DOHH2 (cell line): ENCODE results near the gene RETREG1.

Source experiments
- EZH2phosphoT487 ChIP-seq: fragments of 200-600 bp; sonication (generic); IDR thresholded peaks from 2 replicates; pipeline ENCODE4 v1.6.1; 2017; ENCODE audit warnings: borderline replicate concordance, mild to moderate bottlenecking, antibody characterized with exemption, low read length, moderate library complexity, mixed read lengths
- TF ChIP-seq, protein P1 (sequence below): fragments of 200-600 bp; sonication (generic); IDR thresholded peaks from one replicate; pipeline ENCODE4 v1.5.1; 2014; ENCODE audit warnings: antibody characterized with exemption, mild to moderate bottlenecking, low read depth, low read length; ENCODE audit not compliant: poor library complexity, severe bottlenecking

- TF ChIP-seq, protein P1, sequence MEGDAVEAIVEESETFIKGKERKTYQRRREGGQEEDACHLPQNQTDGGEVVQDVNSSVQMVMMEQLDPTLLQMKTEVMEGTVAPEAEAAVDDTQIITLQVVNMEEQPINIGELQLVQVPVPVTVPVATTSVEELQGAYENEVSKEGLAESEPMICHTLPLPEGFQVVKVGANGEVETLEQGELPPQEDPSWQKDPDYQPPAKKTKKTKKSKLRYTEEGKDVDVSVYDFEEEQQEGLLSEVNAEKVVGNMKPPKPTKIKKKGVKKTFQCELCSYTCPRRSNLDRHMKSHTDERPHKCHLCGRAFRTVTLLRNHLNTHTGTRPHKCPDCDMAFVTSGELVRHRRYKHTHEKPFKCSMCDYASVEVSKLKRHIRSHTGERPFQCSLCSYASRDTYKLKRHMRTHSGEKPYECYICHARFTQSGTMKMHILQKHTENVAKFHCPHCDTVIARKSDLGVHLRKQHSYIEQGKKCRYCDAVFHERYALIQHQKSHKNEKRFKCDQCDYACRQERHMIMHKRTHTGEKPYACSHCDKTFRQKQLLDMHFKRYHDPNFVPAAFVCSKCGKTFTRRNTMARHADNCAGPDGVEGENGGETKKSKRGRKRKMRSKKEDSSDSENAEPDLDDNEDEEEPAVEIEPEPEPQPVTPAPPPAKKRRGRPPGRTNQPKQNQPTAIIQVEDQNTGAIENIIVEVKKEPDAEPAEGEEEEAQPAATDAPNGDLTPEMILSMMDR, result no peak
- TF ChIP-seq EZH2phosphoT487, result no peak
Measured at GRCh38 chr5:16542236-16542635, 74.6 kb downstream of the RETREG1 start.
